ENCODE results near the gene ADCK2.

- TF ChIP-seq CTCF (optimal IDR thresholded peaks at IDR 0.05 in 1 of 3, IDR thresholded peaks at IDR 0.05 in 1 of 3, conservative IDR thresholded peaks at IDR 0.05 in 1 of 3; ENCODE audit: extremely low read depth in 1 of 3, insufficient read depth in 2 of 3, low read length in 3 of 3) (no peak), EZH2 (IDR thresholded peaks at IDR 0.05; ENCODE audit: low read length) (no peak)
Observed at GRCh38 chr7:140673774-140674155, 1.0 kb downstream of the ADCK2 start.

Data from keratinocyte (primary cell).